HepG2 (cell line): ENCODE measurements around the gene CEACAM5. TPM values are rescaled to one million over a fixed set of nuclear protein-coding genes. Genes with fewer than 3 reads are reported as not detected.

Experiments
- ATAC-seq: fragments of 200-7000 bp; cut with Tn5 transposase; 3 replicates; pipeline ENCODE4 v1.9.1; 2020; ENCODE audit warnings: mild to moderate bottlenecking, moderate library complexity
- Bru-seq: library from RNA; stranded (reverse); fragments of 400-500 nt; gene quantifications from one replicate; lab custom pipeline; 2021; lab: Mats Ljungman, UMichigan
- BruChase-seq, 2 experiments: library from RNA; stranded (reverse); fragments of 400-500 nt; gene quantifications; one replicate each; lab custom pipeline; 2021; lab: Mats Ljungman, UMichigan
- BruUV-seq: library from RNA; stranded (reverse); fragments of 400-500 nt; replicated peaks from 2 replicates; lab custom pipeline; 2021; lab: Mats Ljungman, UMichigan
- CTCF ChIA-PET: fragments of 300-600 bp; formaldehyde crosslinking; extraction: SDS; loops from one replicate; lab custom pipeline; 2021; ENCODE audit warnings: low total read pairs, inconsistent platforms, low intra/inter-chr PET ratio; lab: Yijun Ruan, JAX
- POLR2A ChIA-PET: fragments of 350-600 bp; sonication (Branson Sonifier 250); formaldehyde crosslinking; loops from one replicate; lab custom pipeline; 2020; ENCODE audit warnings: antibody characterized with exemption, inconsistent platforms; lab: Yijun Ruan, JAX
- DNase-seq: peaks from one replicate; pipeline ENCODE4 v3.0.0-alpha.2; 2015; ENCODE audit warnings: low spot score
- FAIRE-seq: peaks from 3 replicates; lab custom pipeline; 2011; peaks lifted over from hg19 to GRCh38; lab: Jason Lieb, UNC
- H2AFZ ChIP-seq: one replicate; pipeline ENCODE4 v1.6.1; 2011; ENCODE audit warnings: low read length, inconsistent platforms
- H3K27ac ChIP-seq: fragments of 300-600 bp; 3 replicates; pipeline ENCODE4 v1.8.0; 2011; ENCODE audit warnings: mixed run types, mild to moderate bottlenecking, mixed read lengths, low read length, inconsistent platforms; ENCODE audit not compliant: insufficient read depth; ENCODE audit errors: extremely low read length
- H3K27me3 ChIP-seq, 2 experiments: fragments of 200-600 bp in 1 of 2; 2 replicates in 1 of 2; 3 replicates in 1 of 2; pipeline versions ENCODE4 v1.6.0 to v1.8.0; 2011; ENCODE audit warnings: low read length in 2 of 2, mild to moderate bottlenecking in 2 of 2, moderate library complexity in 2 of 2, inconsistent platforms in 1 of 2; ENCODE audit not compliant: insufficient read depth in 2 of 2, control insufficient read depth in 1 of 2
- H3K36me3 ChIP-seq, 2 experiments: fragments of 200-600 bp in 1 of 2; replicated peaks in 1 of 2; 2 replicates in 1 of 2; 3 replicates in 1 of 2; pipeline versions ENCODE4 v1.5.1 to v1.8.0; 2011; ENCODE audit warnings: low read length in 2 of 2, inconsistent platforms in 1 of 2; ENCODE audit not compliant: insufficient read depth in 2 of 2, control insufficient read depth in 1 of 2
- H3K4me1 ChIP-seq: 2 replicates; pipeline ENCODE4 v1.5.1; 2012; ENCODE audit warnings: low read length, inconsistent platforms; ENCODE audit not compliant: insufficient read depth
- H3K4me2 ChIP-seq: 2 replicates; pipeline ENCODE4 v1.6.0; 2011; ENCODE audit warnings: low read depth, low read length, inconsistent platforms
- H3K4me3 ChIP-seq, 3 experiments: fragments of 200-600 bp in 1 of 3; sonication (generic), shearing (Covaris generic) in 1 of 3; replicated peaks in 1 of 3; 2 replicates each; pipeline ENCODE4 v1.5.1; 2011 to 2016; ENCODE audit warnings: low read length in 3 of 3, inconsistent platforms in 2 of 3, low read depth in 2 of 3, mild to moderate bottlenecking in 2 of 3, control low read depth in 1 of 3, mixed read lengths in 1 of 3; ENCODE audit not compliant: insufficient read depth in 1 of 3
- H3K79me2 ChIP-seq: one replicate; pipeline ENCODE4 v1.6.1; 2011; ENCODE audit warnings: low read length, inconsistent platforms; ENCODE audit not compliant: insufficient read depth
- H3K9ac ChIP-seq: 2 replicates; pipeline ENCODE4 v1.6.0; 2011; ENCODE audit warnings: mild to moderate bottlenecking, low read depth, low read length, inconsistent platforms; ENCODE audit not compliant: insufficient read depth
- H3K9me3 ChIP-seq: 2 replicates; pipeline ENCODE4 v1.5.1; 2012; ENCODE audit warnings: mild to moderate bottlenecking, low read length
- H4K20me1 ChIP-seq: 2 replicates; pipeline ENCODE4 v1.6.0; 2011; ENCODE audit warnings: inconsistent platforms, mild to moderate bottlenecking, low read length, moderate library complexity; ENCODE audit not compliant: insufficient read depth
- ARNTL ChIP-seq: sonication (generic); formaldehyde crosslinking; IDR thresholded peaks from 2 replicates; pipeline ENCODE4 v1.4.0; 2020; ENCODE audit warnings: mild to moderate bottlenecking, missing genetic modification reagents
- CENPT ChIP-seq: sonication (generic); formaldehyde crosslinking; IDR thresholded peaks from 2 replicates; pipeline ENCODE4 v1.8.0; 2022; ENCODE audit warnings: low read depth, mild to moderate bottlenecking, moderate library complexity, missing genetic modification reagents
- HHEX ChIP-seq: IDR thresholded peaks from 2 replicates; pipeline ENCODE4 v1.6.1; 2016; ENCODE audit warnings: control low read depth
- JUNB ChIP-seq: sonication (generic); formaldehyde crosslinking; IDR thresholded peaks from 2 replicates; pipeline ENCODE4 v1.8.0; 2022; ENCODE audit warnings: missing genetic modification reagents, mild to moderate bottlenecking, borderline replicate concordance
- ZMYM2 ChIP-seq: sonication (generic); formaldehyde crosslinking; IDR thresholded peaks from 2 replicates; pipeline ENCODE4 v1.8.0; 2022; ENCODE audit warnings: mild to moderate bottlenecking, missing genetic modification reagents
- WGBS: methylation state at CpG from one replicate; pipeline ENCODE4 v1.1.6; 2017; ENCODE audit warnings: low lambda C conversion rate; 5-methylcytosine and 5-hydroxymethylcytosine counted together
- in situ Hi-C: cut with HindIII; loops from 2 replicates; pipeline ENCODE4 v1.10.0; 2017; ENCODE audit warnings: low pct_unique_long_range_greater_than_20kb; ENCODE audit not compliant: extremely low pct_ligation_motif_present
- intact Hi-C: fragments of 100-400 bp; cut with micrococcal nuclease; formaldehyde crosslinking; loops from one replicate; pipeline ENCODE4 v1.10.0; 2022; ENCODE audit not compliant: unreplicated experiment
- long read RNA-seq, 2 experiments: library from RNA in 1 of 2; library from polyadenylated mRNA in 1 of 2; stranded (forward) in 1 of 2; unstranded in 1 of 2; transcript quantifications; one replicate each; pipeline ENCODE4 v2.0.0, GENCODE V29; 2019 to 2022
- polyA minus RNA-seq, 3 experiments: library from RNA; depleted of rRNA, polyadenylated mRNA; stranded (reverse); fragments of >200 nt; gene quantifications; 2 replicates each; pipeline ENCODE4 v1.2.3, GENCODE V29; 2011; ENCODE audit warnings: low replicate concordance in 1 of 3
- polyA plus RNA-seq, 8 experiments: library from polyadenylated mRNA; depleted of rRNA in 3 of 8; stranded (reverse) in 7 of 8; unstranded in 1 of 8; fragments of >200 nt; fragmentation: Illumina TruSeq in 4 of 8; extraction: Trizol in 4 of 8; gene quantifications; 2 replicates each; pipeline versions ENCODE4 v1.2.1 to v1.2.3, GENCODE V29; 2011 to 2016; ENCODE audit warnings: low read depth in 4 of 8, missing spikeins in 1 of 8, mixed read lengths in 1 of 8; ENCODE audit not compliant: insufficient read depth in 1 of 8
- total RNA-seq, 5 experiments: library from RNA; depleted of rRNA; stranded (reverse); fragments of >200 nt; fragmentation: Illumina TruSeq; extraction: Trizol; gene quantifications; 2 replicates each; pipeline ENCODE4 v1.2.3, GENCODE V29; 2016; ENCODE audit warnings: low read depth in 1 of 5

The CEACAM5 gene
- total RNA-seq (2016; rRNA removed; fragmentation: Illumina TruSeq; extraction: Trizol) (not detected in 2 replicates), polyA plus RNA-seq (2011; rRNA removed) (not detected in 2 replicates), polyA minus RNA-seq (2011; rRNA and poly(A)+ RNA removed; ENCODE audit: low replicate concordance) (not detected in 2 replicates), Bru-seq, nascent RNA (not detected), BruChase-seq, experiment 1, labeled RNA remaining after a 6-hour chase (not detected), BruChase-seq, experiment 2, labeled RNA remaining after a 2-hour chase (not detected)
- not detected in 2 replicates for total RNA-seq (2016; cell fraction: cytosol; rRNA removed; fragmentation: Illumina TruSeq; extraction: Trizol; ENCODE audit: low read depth)
- not detected in 2 replicates for total RNA-seq (2016; cell fraction: insoluble cytoplasmic fraction; rRNA removed; fragmentation: Illumina TruSeq; extraction: Trizol)
- not detected in 2 replicates for total RNA-seq (2016; cell fraction: membrane; rRNA removed; fragmentation: Illumina TruSeq; extraction: Trizol)
- total RNA-seq (2016; cell fraction: nucleus; rRNA removed; fragmentation: Illumina TruSeq; extraction: Trizol) = not detected in 2 replicates
- not detected in 2 replicates for polyA plus RNA-seq (2011; cell fraction: cytosol; rRNA removed)
- not detected in 2 replicates for polyA plus RNA-seq (2011; cell fraction: nucleus; rRNA removed)
- not detected in 2 replicates for polyA plus RNA-seq (2012)
- polyA plus RNA-seq (2016; cell fraction: cytosol; fragmentation: Illumina TruSeq; extraction: Trizol; ENCODE audit: low read depth) = not detected in 2 replicates
- polyA plus RNA-seq (2016; cell fraction: insoluble cytoplasmic fraction; fragmentation: Illumina TruSeq; extraction: Trizol; ENCODE audit: low read depth) = not detected in 2 replicates
- not detected in 2 replicates for polyA plus RNA-seq (2016; cell fraction: membrane; fragmentation: Illumina TruSeq; extraction: Trizol; ENCODE audit: low read depth)
- not detected in 2 replicates for polyA plus RNA-seq (2016; cell fraction: nucleus; fragmentation: Illumina TruSeq; extraction: Trizol; ENCODE audit: insufficient read depth, low read depth)
- not detected in 2 replicates for polyA minus RNA-seq (2011; cell fraction: cytosol; rRNA and poly(A)+ RNA removed)
- polyA minus RNA-seq (2011; cell fraction: nucleus; rRNA and poly(A)+ RNA removed) = not detected in 2 replicates
- long read RNA-seq, experiment 1 = 0 reads
- long read RNA-seq, experiment 2 = 0 reads

DNA sequence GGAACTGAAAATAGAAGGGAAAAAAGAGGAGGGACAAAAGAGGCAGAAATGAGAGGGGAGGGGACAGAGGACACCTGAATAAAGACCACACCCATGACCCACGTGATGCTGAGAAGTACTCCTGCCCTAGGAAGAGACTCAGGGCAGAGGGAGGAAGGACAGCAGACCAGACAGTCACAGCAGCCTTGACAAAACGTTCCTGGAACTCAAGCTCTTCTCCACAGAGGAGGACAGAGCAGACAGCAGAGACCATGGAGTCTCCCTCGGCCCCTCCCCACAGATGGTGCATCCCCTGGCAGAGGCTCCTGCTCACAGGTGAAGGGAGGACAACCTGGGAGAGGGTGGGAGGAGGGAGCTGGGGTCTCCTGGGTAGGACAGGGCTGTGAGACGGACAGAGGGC lies at the start of gene CEACAM5:
CEACAM5 (plus strand) TSS at position 146 of the 400 bp plus-strand sequence; CDS start at position 252, 106 bp downstream.
- intact Hi-C loops = no loop called here
- H3K79me2 ChIP-seq = no peaks in the 10 kb centered on the region
- no TSS peak for BruUV-seq
- no peak for DNase-seq
- ATAC-seq = no peak
- no peak within 1 kb of the TSS for H3K4me2 ChIP-seq
- TF ChIP-seq CENPT (CRISPR knock-in tag) = no peak
- no peak for TF ChIP-seq ARNTL
- no peak for TF ChIP-seq HHEX (CRISPR knock-in tag)
- no peak for TF ChIP-seq ZMYM2 (CRISPR knock-in tag)
- TF ChIP-seq JUNB (CRISPR knock-in tag) = no peak
- in situ Hi-C loops = no loop called here
- ChIA-PET POLR2A (no interaction called here), CTCF (no interaction called here)
- no peak within 1 kb of the TSS for H3K27ac ChIP-seq
- H4K20me1 ChIP-seq = no peaks in the 10 kb centered on the region
- WGBS = 0% methylated on average over 2 of the region's 4 CpGs
- no peak within 1 kb of the TSS for H2AFZ ChIP-seq
- no peaks in the 10 kb centered on the region for H3K9me3 ChIP-seq
- H3K27me3 ChIP-seq = peaks cover 0 to 25% of the 10 kb centered on the region in 2 experiments; a peak in 3 of 5 replicates
- no peaks in the 10 kb centered on the region for H3K36me3 ChIP-seq
- H3K4me3 ChIP-seq = no peak within 1 kb of the TSS
- 0 out of 2 replicates have a peak, but pooled peaks cover 5% of the 10 kb centered on the region for H3K4me1 ChIP-seq
- FAIRE-seq = no peak
- no peak within 1 kb of the TSS for H3K9ac ChIP-seq
